HG02870 (cell line): Measurements from ENCODE around the gene ACTN1.

ENCODE experiments used
- ATAC-seq: cut with Tn5 transposase; IDR thresholded peaks from one replicate; pipeline ENCODE4 v1.9.1; 2021; ENCODE audit warnings: mild to moderate bottlenecking, moderate library complexity; ENCODE audit not compliant: unreplicated experiment

The ACTN1 gene

GRCh38 chr14:68836082-68836481 lies 143.0 kb downstream of the ACTN1 start:
- ATAC-seq: no peak

GRCh38 chr14:68834816-68835215 lies 144.3 kb downstream of the ACTN1 start:
- no peak for ATAC-seq

GRCh38 chr14:68828698-68829097 lies 150.4 kb downstream of the ACTN1 start:
- no peak for ATAC-seq

GRCh38 chr14:68825729-68826128 lies 153.4 kb downstream of the ACTN1 start:
- no peak for ATAC-seq

GRCh38 chr14:68824517-68825347 lies 154.4 kb downstream of the ACTN1 start:
- no peak for ATAC-seq

GRCh38 chr14:68824207-68824516 lies 154.9 kb downstream of the ACTN1 start:
- ATAC-seq: no peak
